T follicular helper cell (primary cell): ENCODE results near the gene VAV3.

Experiments
- DNase-seq: peaks from one replicate; pipeline ENCODE4 v3.0.0-alpha.2; 2020; ENCODE audit warnings: low read depth

Gene VAV3

DNA sequence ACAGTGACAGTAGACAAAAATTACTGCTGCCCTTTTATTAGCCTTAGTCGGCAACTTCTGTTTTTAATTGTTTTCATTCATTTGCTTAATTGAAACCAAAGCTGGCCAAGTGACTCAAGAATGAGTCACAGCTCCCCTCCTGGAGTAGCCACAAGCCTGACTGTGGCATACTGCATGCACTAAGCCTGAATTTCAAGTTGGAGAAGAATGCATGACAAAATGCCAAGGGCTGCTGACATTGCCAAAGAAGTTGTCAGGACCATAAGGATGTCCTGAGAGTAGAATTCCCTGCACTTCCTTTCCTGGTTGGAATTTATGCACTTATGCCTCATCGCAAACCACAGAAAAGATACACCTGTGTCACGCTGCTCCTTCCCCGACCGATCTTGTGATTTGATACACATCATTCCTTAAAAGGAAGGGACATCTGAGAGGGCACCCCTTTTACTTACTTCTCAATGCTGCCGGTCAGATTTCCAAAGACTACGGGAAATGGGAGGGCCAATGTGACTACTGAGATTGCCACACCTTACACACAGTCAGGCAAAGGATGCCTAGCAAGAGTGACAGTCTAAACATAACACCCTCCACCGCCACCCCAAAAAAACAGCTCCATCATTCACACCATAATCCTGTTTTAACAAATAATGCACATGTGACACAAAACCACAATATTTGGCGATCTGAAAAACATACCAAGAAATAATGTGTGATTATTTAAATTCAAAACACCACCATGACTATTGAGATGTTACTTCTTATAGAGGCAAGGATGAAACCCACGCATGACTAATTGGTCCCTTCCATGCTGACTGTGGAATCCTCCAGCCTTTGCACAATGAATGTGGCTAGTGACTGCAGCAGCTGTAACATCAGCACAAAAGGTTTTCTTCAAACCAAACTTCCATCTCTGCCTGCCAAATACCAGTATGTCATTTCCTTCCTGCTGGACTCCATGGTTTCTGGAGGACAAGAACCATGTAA, 28.2 kb downstream of the VAV3 start:
- DNase-seq, result no peak

GRCh38 chr1:107935396-107936064, 29.4 kb downstream of the VAV3 start:
- DNase-seq, result no peak

GRCh38 chr1:107934578-107934977, 30.4 kb downstream of the VAV3 start:
- no peak for DNase-seq

DNA sequence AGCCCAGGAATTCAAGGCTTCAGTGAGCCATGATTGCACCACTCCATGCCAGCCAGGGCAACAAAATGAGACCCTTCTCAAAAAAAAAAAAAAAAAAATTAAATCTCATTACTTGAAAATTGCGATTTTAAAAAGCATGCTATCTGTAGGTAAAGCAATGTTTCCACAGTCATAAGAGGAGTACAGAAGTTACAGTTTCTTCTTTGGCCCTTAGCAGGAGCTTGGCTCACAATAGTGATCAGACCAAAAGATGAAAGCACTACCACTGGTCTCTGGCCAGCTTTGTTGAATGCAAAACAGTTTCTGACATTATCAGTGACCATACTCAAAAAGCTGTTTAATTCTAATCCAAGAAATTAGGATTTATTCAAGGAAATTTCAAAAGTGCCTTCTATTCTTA, 31.2 kb downstream of the VAV3 start:
- DNase-seq, result no peak

DNA sequence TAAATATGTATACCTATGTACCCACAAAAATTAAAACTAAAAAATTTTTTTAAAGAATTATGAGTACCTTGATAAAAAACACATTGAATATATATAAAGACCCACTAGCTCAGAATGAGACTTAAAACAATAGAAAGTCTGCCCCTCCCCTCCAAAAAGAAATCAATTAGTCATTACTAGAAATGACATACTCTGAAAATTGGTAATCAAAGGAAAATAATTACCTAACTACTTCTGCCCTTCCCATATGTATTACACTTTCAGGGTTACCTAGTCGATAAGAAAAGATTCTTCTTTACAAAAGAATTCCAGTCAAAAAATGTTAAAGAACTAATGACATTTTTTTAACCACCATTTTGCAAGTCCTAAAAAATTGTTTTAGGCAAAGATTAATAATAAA, 34.7 kb downstream of the VAV3 start:
- no peak for DNase-seq

DNA sequence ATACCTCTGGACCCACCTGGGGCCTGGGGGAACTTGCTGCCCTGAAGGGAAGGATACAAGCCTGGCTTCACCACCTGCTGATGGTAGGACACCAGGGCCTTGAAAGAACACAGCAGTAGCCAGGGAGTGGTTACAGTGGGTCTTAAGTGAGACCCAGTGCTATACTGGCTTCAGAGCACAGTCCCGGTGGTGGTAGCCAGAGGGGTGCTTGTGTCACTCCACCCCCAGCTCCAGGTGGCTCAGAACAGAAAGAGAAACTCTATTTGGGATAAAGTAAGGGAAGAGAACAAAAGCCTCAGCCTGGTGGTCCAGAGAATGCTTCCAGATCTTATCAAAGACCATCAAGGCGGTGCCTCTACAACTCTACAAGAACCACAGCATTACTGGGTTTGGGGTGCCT, 37.2 kb downstream of the VAV3 start:
- DNase-seq, result no peak

DNA sequence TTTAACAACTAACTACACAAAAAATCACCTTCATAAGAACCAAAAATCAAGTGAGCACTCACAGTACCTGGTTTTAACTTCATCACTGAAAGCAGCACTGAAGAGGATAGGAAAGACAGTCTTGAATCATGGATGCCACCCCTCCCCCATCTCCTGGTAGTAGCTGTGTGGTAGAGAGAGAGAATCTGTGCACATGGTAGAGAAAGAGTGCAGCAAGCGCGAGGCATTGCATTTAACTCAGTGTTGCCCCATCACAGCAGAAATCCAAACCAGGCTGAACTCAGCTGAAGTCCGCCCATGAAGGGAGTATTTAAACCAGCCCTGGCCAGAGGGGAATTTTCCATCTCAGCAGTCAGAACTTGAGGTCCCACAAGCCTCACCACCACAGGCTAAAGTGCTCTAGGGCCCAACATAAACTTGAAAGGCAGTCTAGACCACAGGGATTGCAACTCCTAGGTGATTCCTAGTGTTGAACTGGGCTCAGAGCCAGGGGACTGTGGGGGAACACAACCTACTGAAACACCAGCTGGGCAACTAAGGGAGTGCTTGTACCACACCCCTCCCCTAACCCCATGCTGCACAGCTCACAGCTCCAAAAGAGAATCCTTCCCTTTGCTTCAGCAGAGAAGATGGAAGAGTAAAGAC, 38.4 kb downstream of the VAV3 start:
- DNase-seq, result no peak

- DNase-seq, result no peak
Measured at GRCh38 chr1:107925565-107925964, 39.4 kb downstream of the VAV3 start.

DNA sequence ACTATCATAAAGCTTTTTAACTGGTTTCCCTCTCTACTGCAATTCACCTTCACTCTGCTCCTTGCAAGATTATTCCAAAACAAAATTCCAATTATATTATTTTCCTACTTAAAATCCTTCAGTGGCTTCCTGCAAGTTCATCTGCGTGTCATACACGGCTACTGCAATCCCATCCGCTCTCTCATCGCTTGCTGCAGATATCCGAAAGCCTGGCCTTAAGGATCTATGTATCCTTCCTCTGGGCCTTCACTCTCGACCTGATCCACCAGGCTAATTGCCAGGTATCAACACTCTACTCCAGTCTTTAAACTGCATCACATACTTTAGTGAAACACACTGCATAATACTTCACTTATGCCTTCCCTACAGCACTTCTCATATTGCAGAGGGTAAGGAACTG, 44.0 kb downstream of the VAV3 start:
- DNase-seq, result no peak

GRCh38 chr1:107920561-107920960, 44.4 kb downstream of the VAV3 start:
- DNase-seq, result no peak

- DNase-seq, result no peak
Measured at GRCh38 chr1:107919953-107920352, 45.0 kb downstream of the VAV3 start.

DNA sequence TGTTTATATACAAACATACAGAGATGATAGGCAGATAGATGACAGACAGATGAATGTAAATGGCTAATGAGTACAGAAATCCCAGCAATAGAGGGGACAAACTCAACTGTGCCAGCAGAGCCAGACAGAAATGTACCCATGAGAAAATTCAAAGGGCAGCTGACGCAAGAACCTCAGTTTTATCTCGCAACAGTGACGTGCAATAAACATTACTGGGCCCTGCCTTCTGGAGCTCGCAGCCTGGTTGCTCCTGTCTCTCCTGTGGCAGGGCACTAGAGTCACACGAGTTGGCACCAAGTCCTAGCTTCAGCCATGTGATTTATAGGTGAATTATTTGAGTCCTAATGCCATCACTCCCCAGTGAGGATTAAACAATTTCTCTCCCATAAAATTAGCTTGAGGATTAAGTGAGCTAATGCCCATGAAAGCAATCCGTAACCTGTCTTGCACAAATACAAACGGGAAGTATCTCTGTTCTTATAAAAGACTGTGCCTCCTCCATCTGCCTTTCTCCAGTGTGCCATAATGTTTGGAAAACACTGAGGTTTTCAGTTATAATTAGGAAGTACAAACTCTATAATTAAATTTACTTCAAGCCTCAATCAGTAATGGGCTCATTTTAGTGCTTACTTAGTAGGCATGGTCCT, 50.7 kb downstream of the VAV3 start:
- no peak for DNase-seq

GRCh38 chr1:107912656-107913055, 52.3 kb downstream of the VAV3 start:
- no peak for DNase-seq

DNA sequence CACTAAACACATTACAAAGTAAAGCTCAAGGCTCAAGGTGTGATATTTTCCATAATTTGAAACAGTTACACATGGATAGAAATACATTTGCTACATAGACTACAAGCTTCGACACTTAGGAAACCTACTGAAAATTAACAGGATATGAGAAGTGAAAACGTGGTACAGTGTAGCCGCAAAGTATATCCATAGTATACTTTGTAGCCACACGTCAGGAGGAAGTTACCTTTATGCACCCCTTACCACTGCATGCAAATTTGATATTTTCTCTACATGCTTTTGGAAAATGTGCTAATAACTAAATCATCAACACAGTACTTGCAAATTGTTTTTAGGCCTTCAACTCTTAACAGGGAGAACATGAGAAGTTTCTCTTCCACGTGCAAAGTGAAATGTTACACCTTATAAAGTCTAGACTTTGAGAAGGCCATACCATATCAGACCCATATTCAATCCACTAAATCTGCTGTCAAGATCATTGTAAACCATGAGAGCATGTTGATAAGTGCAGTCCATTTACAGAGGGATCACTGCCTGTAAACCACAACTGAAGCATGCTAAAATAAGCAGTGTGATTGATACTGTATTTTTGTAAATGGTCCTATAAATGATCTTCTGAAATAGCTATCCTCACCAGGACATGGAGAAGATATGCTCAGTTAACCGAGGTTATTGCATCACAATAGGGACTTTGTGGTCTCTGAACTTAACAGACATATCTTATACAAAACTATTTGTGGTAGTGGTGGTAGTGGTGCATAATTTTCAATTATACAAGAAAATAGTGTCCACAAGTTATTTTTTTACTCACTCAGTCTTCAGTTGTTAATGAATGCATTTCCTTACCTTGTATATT, 64.7 kb downstream of the VAV3 start:
- no peak for DNase-seq

DNA sequence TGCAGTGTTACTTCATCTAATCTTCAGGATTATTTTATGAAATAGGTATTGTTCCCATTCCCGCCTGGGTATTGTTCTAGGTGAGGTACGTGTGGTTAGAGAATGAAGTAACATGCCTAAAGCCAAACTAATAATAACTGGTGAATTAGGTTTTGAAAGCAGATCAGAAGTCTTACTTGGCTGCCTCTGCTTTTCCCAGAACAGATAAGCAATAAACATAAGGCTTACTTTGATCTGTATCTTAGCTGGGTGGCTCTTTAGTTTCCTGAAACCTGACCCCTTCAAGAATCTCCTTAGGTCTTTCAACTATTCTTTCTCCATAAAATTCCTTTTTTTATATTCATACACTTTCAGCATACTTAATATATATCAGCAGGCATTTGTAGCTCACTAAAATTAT, 65.3 kb downstream of the VAV3 start:
- DNase-seq, result no peak

- no peak for DNase-seq
Measured at GRCh38 chr1:107897438-107898345, 67.3 kb downstream of the VAV3 start.

GRCh38 chr1:107896936-107897335, 68.0 kb downstream of the VAV3 start:
- DNase-seq, result no peak

GRCh38 chr1:107896401-107896800, 68.6 kb downstream of the VAV3 start:
- DNase-seq, result no peak

DNA sequence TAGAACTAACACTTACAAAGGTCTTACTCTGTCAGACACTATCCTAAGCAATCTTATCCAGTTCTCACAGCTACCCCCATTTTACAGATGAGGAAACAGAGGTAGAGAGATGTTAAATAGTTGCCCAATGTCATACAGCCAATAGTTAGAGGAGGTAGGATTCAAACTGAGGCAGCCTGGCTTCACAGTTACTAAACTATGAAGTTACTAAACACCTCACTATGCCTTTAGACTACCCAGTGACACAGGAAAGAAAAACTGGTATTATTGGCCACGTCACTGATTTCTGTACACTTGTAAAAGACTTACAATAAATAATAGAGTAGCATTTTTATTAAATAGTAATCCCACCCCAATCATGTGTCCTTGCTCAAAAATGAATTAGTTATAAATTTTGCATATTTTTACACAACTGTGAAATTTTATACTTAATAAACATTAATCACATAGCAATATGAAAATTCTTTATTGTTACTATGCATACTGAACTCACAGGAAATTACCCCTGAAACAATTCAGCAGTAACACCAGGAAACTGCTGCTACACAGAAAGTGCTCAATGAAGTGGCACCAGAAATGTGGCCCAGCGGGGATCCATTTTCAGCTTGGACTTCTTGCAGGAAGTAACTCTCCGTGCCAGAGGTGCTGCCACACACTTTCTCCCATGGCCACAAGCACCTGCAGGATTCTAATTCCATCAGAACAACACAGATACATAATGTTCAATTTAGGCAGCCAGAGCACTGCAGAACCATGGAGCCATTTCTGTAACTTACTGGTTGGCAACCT, 69.4 kb downstream of the VAV3 start:
- no peak for DNase-seq
